Right lobe of liver (tissue), 4 donors: ENCODE results near the gene FFAR3.

Source experiments
- CTCF ChIP-seq, 4 donors: fragments of 200-600 bp in 3 of 4; fragments of 450-650 bp in 1 of 4; IDR thresholded peaks; one replicate each; pipeline versions ENCODE4 v1.5.1 to v1.8.0; 2016 to 2022; ENCODE audit warnings: antibody characterized with exemption in 4 of 4, mild to moderate bottlenecking in 2 of 4
- POLR2A ChIP-seq: fragments of 450-650 bp; IDR thresholded peaks from one replicate; pipeline ENCODE4 v1.6.1; 2017; ENCODE audit warnings: antibody characterized with exemption, mild to moderate bottlenecking
- donor health status: DM: no; HTN: no; CAD: no.
- donor health status: DM: no; HTN: no; CAD: no.
- donor health status: DM: no; HTN: yes; CAD: no.

DNA sequence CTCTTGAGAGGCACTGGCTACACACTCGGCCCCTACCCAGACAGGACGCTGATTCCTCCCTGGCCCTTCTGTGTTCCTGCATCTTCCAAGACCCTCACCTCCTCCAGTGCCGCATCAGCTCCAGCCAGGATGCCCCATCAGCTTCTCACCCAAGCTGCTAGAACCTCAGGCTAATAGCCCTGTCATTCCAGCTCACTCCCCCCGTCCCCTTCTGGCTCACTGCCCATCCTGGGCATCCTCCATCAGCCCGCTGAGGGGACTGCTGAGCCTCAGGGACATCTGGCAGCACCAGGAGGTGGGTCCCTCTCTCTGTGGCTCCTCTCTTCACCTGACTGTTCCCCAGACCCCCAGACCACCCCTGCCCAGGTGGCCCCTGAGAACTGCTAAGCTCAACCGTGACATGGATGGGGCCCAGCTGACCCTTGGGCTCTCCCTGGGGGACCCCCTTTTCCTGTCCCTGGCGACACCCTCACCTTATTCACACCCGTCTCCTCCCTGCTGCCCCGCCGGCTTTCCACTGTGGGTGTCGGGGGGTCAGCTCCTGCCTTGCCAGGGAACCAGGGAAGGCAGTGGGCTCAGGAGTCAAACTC is 4.8 kb downstream of the FFAR3 start:
- no peak for TF ChIP-seq CTCF (IDR thresholded peaks at IDR 0.05)
- no peak for TF ChIP-seq POLR2A
